HCT116 (cell line): ENCODE measurements around the gene MPIG6B. TPM values are rescaled to one million over a fixed set of nuclear protein-coding genes. Genes with fewer than 3 reads are reported as not detected.

Experiments used
- ATAC-seq: fragments of 200-7000 bp; cut with Tn5 transposase; 2 replicates; pipeline ENCODE4 v1.9.1; 2020; ENCODE audit warnings: mild to moderate bottlenecking, moderate library complexity
- BruUV-seq: library from RNA; stranded (reverse); fragments of 400-500 nt; replicated peaks from 2 replicates; lab custom pipeline; 2021; lab: Mats Ljungman, UMichigan
- CTCF ChIA-PET: fragments of 300-600 bp; sonication (Branson Sonifier 250); formaldehyde crosslinking; loops from one replicate; lab custom pipeline; 2021; ENCODE audit warnings: antibody characterized with exemption; lab: Charles Lee
- POLR2A ChIA-PET: fragments of 300-600, 350-600 bp; sonication (Branson Sonifier 250); formaldehyde crosslinking; loops from one replicate; lab custom pipeline; 2021; ENCODE audit warnings: antibody characterized with exemption; lab: Charles Lee
- RAD21 ChIA-PET, 2 experiments: fragments of 300-600 bp; sonication (Branson Sonifier 250); formaldehyde crosslinking; loops; one replicate each; lab custom pipeline; 2023; ENCODE audit warnings: low total read pairs in 2 of 2; ENCODE audit not compliant: uncharacterized antibody in 2 of 2, unreplicated experiment in 2 of 2, low non-redundant PET in 1 of 2; lab: Charles Lee
- DNase-seq: peaks from one replicate; pipeline ENCODE4 v3.0.0-alpha.2; 2010; ENCODE audit warnings: low read depth, low spot score
- H2AFZ ChIP-seq: fragments of 200-600 bp; shearing (Covaris generic), sonication (generic); 2 replicates; pipeline ENCODE4 v1.6.1; 2017; ENCODE audit warnings: low read depth, mixed run types, mixed read lengths, antibody characterized with exemption, low read length; ENCODE audit not compliant: poor library complexity, severe bottlenecking
- H3K27ac ChIP-seq: 2 replicates; pipeline ENCODE4 v1.5.1; 2012; ENCODE audit warnings: low read depth, low read length
- H3K27me3 ChIP-seq: fragments of 200-600 bp; sonication (generic); 2 replicates; pipeline ENCODE4 v1.6.1; 2016; ENCODE audit warnings: mixed run types, low read length, mixed read lengths; ENCODE audit not compliant: insufficient read depth
- H3K36me3 ChIP-seq, 2 experiments: fragments of 200-500 bp in 1 of 2; fragments of 200-600 bp in 1 of 2; sonication (Bioruptor generic) in 1 of 2; sonication (generic) in 1 of 2; 2 replicates each; pipeline versions ENCODE4 v1.5.1 to v1.6.1; 2014 to 2016; ENCODE audit warnings: low read length in 2 of 2, inconsistent platforms in 1 of 2, mixed read lengths in 1 of 2, mixed run types in 1 of 2; ENCODE audit not compliant: insufficient read depth in 2 of 2, control insufficient read depth in 1 of 2
- H3K4me1 ChIP-seq, 2 experiments: fragments of 200-600 bp in 1 of 2; sonication (generic) in 1 of 2; 2 replicates each; pipeline versions ENCODE4 v1.5.1 to v1.6.1; 2012 to 2017; ENCODE audit warnings: low read length in 2 of 2, inconsistent platforms in 1 of 2, mild to moderate bottlenecking in 1 of 2, mixed read lengths in 1 of 2, mixed run types in 1 of 2, moderate library complexity in 1 of 2; ENCODE audit not compliant: insufficient read depth in 2 of 2, control insufficient read depth in 1 of 2
- H3K4me2 ChIP-seq: fragments of 200-600 bp; sonication (generic); 2 replicates; pipeline ENCODE4 v1.6.1; 2017; ENCODE audit warnings: mixed run types, low read length, mixed read lengths
- H3K4me3 ChIP-seq, 2 experiments: fragments of 200-600 bp in 1 of 2; sonication (generic) in 1 of 2; replicated peaks in 1 of 2; 2 replicates each; pipeline ENCODE4 v1.5.1; 2011 to 2016; ENCODE audit warnings: low read length in 2 of 2, control low read depth in 1 of 2, low read depth in 1 of 2, mild to moderate bottlenecking in 1 of 2, mixed read lengths in 1 of 2, mixed run types in 1 of 2
- H3K79me2 ChIP-seq: fragments of 200-600 bp; sonication (generic); 2 replicates; pipeline ENCODE4 v1.6.1; 2017; ENCODE audit warnings: mild to moderate bottlenecking, mixed run types, low read length, moderate library complexity, mixed read lengths; ENCODE audit not compliant: insufficient read depth
- H3K9ac ChIP-seq: fragments of 200-600 bp; sonication (generic); 2 replicates; pipeline ENCODE4 v1.6.1; 2016; ENCODE audit warnings: low read length, mixed read lengths
- H3K9me2 ChIP-seq: fragments of 200-600 bp; sonication (generic), shearing (Covaris generic); 2 replicates; pipeline ENCODE4 v1.6.1; 2017; ENCODE audit warnings: mixed run types, mild to moderate bottlenecking, moderate library complexity; ENCODE audit not compliant: insufficient read depth
- H3K9me3 ChIP-seq, 2 experiments: fragments of 200-500 bp in 1 of 2; fragments of 200-600 bp in 1 of 2; sonication (Bioruptor generic) in 1 of 2; sonication (generic) in 1 of 2; 2 replicates each; pipeline ENCODE4 v1.6.1; 2014 to 2017; ENCODE audit warnings: low read length in 2 of 2, mixed read lengths in 2 of 2, inconsistent platforms in 1 of 2, low read depth in 1 of 2, mild to moderate bottlenecking in 1 of 2, mixed run types in 1 of 2, moderate library complexity in 1 of 2; ENCODE audit not compliant: control insufficient read depth in 1 of 2, insufficient read depth in 1 of 2
- H4K20me1 ChIP-seq: fragments of 200-600 bp; sonication (generic), shearing (Covaris generic); 2 replicates; pipeline ENCODE4 v1.6.1; 2017; ENCODE audit warnings: mixed run types, mild to moderate bottlenecking, moderate library complexity; ENCODE audit not compliant: insufficient read depth
- POLR2AphosphoS5 ChIP-seq: IDR thresholded peaks from 2 replicates; pipeline ENCODE4 v1.6.1; 2011; ENCODE audit warnings: mild to moderate bottlenecking, low read depth, low read length, moderate library complexity
- RAD21 ChIP-seq: IDR thresholded peaks from 2 replicates; pipeline ENCODE4 v1.6.1; 2012; ENCODE audit warnings: low read depth, mild to moderate bottlenecking
- SP1 ChIP-seq: IDR thresholded peaks from 2 replicates; pipeline ENCODE4 v1.6.1; 2012; ENCODE audit warnings: low read depth
- YY1 ChIP-seq: IDR thresholded peaks from 2 replicates; pipeline ENCODE4 v1.6.1; 2011; ENCODE audit warnings: low read length, low read depth, moderate library complexity, mild to moderate bottlenecking; ENCODE audit not compliant: insufficient replicate concordance; ENCODE audit errors: extremely low read depth
- ZFX ChIP-seq: fragments of 450-650 bp; IDR thresholded peaks from 2 replicates; pipeline ENCODE4 v1.6.1; 2017
- ZNF274 ChIP-seq: fragments of 200-500 bp; sonication (Bioruptor generic); IDR thresholded peaks from 2 replicates; pipeline ENCODE4 v1.6.1; 2014; ENCODE audit warnings: mild to moderate bottlenecking, low read depth, low read length, inconsistent platforms
- intact Hi-C: fragments of 100-400 bp; cut with micrococcal nuclease; formaldehyde crosslinking; loops from 2 replicates; pipeline ENCODE4 v1.10.0; 2022
- total RNA-seq: library from RNA; stranded (reverse); gene quantifications from one replicate; pipeline ENCODE4 v1.2.1, GENCODE V29; 2021; ENCODE audit not compliant: unreplicated experiment
- TF ChIP-seq, protein P1 (sequence below): IDR thresholded peaks from 2 replicates; pipeline ENCODE4 v1.6.1; 2012
- TF ChIP-seq, protein P2 (sequence below): IDR thresholded peaks from 2 replicates; pipeline ENCODE4 v1.6.1; 2012

The MPIG6B gene
- total RNA-seq, 1 experiment from 2014 or later: 0.42 TPM

DNA sequence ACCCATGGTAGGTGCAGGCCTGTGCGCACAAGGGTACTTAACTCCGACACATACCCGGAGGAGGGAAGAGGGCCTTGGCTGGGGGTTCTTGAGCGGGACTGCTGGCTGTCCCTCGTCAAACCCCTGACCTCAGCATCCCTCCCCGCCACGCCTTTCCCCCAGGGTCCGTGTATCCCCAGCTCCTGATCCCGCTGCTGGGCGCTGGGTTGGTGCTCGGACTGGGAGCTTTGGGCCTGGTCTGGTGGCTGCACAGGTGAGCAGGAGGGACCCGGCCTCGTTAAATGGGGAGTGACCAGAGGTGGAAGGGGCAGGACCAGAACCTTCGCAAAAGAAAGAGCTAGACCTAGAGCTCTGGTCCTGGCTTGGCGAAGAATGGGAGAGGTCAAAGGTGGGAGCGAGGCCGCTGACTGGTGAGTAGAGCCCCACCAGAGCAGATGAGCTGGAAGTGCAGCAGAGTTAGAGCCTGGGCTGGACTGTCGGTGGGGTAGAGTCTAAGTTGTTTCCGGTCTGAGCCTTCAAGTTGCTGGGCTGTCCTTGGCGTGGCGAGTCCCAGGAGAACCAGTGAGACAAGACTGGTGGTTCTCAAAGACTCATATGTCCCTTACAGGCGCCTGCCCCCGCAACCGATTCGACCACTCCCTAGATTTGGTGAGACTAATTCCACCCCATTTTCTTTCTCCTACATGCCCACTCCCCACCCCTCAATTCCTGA lies 963 bp downstream of the MPIG6B start:
- BruUV-seq: no TSS peak
- intact Hi-C loops: no loop called here
- RAD21 ChIA-PET: no interaction called here
- no peaks in the 10 kb centered on the region for H3K9me2 ChIP-seq
- H3K36me3 ChIP-seq: 0 out of 4 replicates have a peak, but pooled peaks cover 0 to 3% of the 10 kb centered on the region in 2 experiments
- no peaks in the 10 kb centered on the region for H3K79me2 ChIP-seq
- H4K20me1 ChIP-seq: no peaks in the 10 kb centered on the region
- CTCF ChIA-PET: no interaction called here
- no peak overlapping the region for H3K4me2 ChIP-seq
- no peaks in the 10 kb centered on the region for H3K27me3 ChIP-seq
- DNase-seq (no peak), ATAC-seq (no peak)
- no peaks in the 10 kb centered on the region for H3K9me3 ChIP-seq
- H3K4me3 ChIP-seq: no peak overlapping the region
- H3K4me1 ChIP-seq: peaks cover 10 to 27% of the 10 kb centered on the region in 2 experiments
- POLR2A ChIA-PET: no interaction called here
- no peak for TF ChIP-seq ZFX
- TF ChIP-seq YY1: no peak
- TF ChIP-seq, protein P1, sequence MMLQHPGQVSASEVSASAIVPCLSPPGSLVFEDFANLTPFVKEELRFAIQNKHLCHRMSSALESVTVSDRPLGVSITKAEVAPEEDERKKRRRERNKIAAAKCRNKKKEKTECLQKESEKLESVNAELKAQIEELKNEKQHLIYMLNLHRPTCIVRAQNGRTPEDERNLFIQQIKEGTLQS: no peak
- no peak for TF ChIP-seq SP1
- TF ChIP-seq POLR2AphosphoS5: no peak
- TF ChIP-seq RAD21: no peak
- TF ChIP-seq, protein P2, sequence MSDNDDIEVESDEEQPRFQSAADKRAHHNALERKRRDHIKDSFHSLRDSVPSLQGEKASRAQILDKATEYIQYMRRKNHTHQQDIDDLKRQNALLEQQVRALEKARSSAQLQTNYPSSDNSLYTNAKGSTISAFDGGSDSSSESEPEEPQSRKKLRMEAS: no peak
- no peak for TF ChIP-seq ZNF274
- H3K27ac ChIP-seq: no peak overlapping the region
- no peak overlapping the region for H2AFZ ChIP-seq
- no peak overlapping the region for H3K9ac ChIP-seq
